Fibroblast of peridontal ligament (primary cell): Measurements from ENCODE around the gene OTOF.
"Not testable (repeated sequence)": the region's sequence is repeated elsewhere in the genome, so short reads cannot be mapped to it uniquely, and the experiment has no call there.

Source experiments
- DNase-seq: peaks from one replicate; pipeline ENCODE4 v3.0.0-alpha.2; 2010; ENCODE audit errors: extremely low read depth

OTOF gene

GRCh38 chr2:26480566-26481423 is 2.9 kb upstream of the OTOF start:
- DNase-seq: no peak

DNA sequence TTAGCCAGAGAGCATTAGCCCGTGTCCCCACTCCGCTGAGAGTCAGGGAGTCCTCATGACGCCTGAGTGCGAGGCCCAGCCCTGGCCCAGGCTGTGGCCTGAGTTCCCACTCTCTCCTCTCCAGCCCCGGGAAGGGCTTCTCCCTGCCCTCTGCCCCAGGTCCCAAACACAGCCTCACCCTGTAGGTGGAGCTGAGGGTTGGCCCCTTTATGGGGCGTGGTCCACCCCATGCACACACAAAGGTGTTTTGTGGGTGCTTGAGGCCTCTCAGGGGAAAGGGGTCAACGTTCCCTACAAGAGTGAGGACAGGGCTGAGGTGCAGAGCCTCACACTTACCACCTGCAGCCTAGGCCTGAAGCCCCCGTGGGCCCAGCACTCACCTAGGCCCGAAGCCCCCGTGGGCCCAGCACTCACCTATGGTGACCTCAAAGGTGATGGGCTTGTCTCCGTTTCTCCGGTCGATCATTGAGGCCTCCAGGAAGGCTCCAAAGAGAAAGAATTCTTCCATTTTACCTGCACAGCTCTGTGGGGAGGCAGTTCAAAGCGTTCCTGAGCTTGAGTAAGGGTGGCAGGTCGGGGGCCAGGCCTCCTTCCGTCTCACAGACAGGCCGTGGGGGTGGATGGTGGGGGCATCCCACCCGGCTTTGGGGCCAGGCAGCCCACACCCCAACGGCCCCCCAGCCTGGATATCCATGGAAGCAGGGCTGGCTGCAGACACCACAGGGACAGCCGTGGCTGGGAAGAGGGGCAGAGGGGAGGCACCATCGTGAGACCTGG is 2.1 kb upstream of the OTOF start:
- no peak for DNase-seq

DNA sequence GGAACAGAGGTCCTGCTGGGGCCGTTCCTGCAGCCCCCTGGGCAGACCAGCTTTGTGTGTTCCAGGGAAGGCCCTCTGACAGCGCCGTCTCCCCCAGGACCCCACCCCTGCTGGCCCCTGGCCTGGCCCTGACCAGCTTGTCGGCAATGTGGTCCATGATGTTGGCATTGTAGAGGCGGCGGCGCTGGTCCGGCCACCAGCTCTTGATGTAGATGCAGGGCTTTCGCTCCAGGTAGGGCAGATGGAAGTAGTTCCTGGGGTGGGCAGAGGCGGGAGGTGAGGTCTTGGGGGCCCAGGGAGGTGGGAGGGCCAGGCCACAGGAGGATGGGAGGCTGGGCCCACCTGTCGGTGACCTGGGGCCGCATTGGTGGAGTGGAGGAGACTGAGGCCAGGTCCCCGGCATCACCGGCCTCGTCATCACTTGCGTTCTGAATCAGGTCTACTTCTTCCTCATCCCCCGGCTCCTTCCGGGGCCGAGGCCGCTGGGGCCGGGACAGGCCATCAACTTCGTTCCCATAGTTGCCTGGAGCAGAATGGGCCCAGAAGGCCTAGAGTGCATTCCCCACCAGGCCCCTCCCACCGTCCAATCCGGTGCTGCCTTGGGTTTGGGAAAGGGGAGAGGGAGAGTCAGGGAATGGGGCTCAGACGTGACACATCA is 1.3 kb upstream of the OTOF start:
- no peak for DNase-seq

- DNase-seq: no peak
Observed at GRCh38 chr2:26478366-26478765, 442 bp upstream of the OTOF start.

DNA sequence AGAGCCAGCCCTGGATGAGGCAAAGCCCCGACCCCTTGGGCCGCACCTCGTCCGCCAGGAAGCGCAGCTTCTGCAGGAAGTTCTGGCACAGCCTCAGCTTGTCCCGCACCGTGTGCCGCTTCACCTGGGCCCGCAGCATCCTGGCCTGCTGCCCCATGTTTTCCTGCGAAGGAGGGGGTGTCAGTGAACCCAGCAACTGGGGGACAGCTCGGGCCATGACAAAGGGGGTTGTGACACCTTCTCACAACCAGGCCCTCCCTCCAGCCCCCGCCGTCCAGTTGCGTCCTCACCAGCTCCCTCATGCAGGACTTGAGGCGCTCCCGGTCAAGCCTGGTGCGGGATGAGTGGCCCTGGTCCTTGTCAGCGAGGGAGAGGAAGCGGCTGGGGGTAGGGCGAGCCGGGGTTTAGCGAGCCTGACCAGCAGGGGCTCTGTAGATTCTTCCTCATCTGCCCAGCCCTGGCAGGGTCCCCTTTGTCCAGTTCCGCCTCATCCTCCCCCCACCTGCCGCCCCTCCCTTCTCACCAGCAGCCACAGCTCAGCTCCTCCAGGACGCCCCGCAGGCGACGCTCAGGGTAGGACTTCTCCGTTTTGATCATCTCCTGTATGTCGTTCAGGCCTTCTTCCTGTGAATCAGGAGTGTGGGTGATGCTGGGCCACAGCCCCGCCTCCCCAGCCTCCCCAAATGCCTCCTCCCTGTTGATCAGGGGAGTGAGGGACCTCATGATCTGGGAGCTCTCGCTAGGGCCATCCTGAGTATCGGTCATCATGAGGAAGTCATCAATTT is 606 bp downstream of the OTOF start:
- DNase-seq: no peak

DNA sequence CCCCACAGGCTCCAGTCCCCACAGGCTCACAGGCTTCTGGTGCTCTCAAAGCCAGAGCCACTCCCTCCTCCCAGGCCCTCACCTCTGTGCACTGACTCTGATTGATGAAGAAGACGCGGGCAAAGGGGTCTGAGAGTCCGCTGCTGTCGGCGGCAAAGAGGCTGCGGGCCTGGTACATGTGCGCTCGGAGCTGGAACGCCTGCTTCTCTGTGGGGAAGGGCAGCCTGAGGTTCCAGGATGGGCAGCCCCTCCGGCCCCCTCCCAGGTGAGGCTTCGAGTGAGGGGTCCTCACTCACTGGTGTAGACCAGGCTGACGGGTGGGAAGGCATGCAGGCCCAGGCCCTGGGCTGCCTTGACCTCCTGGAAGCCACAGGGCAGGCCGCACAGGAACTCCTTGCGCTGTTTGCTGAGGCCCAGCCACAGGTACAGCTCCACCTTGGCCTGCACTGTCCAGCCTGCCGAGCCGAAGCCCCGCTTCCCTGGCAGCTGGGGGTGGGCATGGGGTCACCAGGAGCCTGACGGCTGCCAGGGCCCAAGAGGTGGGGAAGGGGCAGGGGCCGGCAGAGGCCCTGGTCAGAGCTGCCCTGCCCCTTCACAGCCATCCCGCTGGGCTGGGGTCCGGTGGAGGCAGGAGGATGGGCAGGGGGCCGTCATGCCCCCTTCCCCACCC is 2.0 kb downstream of the OTOF start:
- DNase-seq: no peak

DNA sequence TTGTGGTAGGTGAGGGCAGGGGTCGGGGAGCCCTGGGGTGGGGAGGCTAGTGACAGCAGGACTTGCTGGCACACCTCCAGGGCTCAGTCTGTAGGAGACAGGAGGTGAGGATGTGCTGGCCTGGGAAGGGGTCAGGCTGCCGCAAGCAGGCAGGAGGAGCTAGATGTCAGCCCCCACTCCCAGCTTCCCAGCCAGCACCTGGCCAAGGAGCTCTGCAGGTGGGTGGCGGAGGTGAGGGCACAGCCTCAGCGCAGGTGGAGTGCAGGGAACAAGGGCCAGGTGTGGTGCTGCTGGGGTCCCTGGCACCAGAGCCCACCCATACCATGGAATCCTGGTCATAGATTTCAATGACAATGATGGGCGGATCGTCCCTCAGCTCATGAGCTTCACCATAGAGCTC is 2.9 kb downstream of the OTOF start:
- no peak for DNase-seq

GRCh38 chr2:26474261-26474785 is 3.6 kb downstream of the OTOF start:
- no peak for DNase-seq

- DNase-seq: no peak
Observed at GRCh38 chr2:26473796-26474195, 4.1 kb downstream of the OTOF start.

DNA sequence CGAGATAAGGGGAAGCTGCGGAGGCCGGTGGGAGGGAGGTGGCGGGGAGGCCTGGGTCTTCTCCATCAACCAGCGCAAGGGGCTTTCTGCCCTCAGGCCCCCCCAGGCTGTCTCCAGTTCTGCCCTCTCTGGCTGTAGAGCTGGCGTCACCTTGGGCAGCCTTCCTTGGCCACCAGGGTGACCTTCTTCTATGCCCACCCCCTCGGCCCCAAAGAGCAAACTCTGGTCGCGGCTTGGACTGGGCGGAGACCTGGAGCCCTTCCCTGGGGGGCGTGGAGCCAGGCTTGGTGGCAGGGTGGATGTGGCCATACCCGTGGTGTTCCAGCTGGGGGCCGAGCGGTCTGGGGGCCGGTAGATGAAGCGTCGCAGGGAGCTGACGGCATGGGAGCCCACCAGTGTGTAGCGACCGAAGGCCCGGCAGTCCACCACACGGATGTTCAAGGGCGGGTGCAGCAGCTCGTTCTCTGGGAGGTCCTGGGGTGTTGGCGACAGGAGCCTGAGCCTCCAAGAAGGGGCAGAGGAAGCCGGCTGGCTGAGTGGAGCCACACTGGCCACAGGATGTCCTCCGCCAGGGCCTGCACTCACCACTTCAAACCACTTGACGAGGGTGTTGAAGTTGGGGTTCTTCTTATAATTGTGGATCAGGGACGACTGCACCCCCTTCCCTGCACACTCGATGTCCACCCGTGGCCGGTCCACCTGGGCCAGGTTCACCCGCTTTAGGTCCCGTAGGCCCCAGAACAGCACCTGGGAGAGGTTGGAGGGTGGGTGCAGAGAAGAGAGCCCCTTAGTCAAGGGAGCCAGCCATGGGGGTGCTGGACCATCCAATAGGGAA is 4.9 kb downstream of the OTOF start:
- no peak for DNase-seq

- no peak for DNase-seq
Observed at GRCh38 chr2:26471766-26472706, 5.9 kb downstream of the OTOF start.

GRCh38 chr2:26471289-26471688 is 6.6 kb downstream of the OTOF start:
- DNase-seq: no peak

DNA sequence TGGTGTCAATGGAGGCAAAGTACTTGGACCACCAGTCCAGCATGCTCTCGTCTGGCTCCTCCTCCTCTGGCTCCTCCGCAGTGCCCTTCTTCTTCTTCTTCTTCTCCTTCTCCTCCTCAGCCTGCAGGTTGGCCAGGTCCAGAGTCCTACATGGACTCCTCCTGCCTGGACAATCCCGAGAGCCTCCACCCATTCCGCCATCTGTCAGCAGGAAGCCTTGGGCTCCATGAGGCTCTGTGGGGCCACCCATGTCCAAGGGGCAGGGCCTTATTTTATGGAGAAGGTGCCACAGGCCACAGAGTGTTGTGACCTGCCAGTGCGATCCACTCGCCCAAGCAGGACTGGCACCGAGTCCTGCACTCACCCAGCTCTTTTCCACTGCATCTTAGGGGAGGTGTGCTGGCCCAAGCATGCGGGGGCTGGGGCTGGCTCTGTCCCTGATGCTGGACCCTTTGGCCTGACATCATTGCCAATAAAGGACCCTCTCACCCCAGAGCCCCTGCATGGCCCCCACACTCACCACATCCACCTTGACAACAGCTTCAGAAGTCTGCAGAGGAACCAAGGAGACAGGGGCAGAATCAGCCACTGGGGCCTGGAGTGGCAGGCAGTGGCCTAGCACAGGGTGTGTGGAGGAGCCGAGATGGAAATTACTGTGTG is 7.2 kb downstream of the OTOF start:
- no peak for DNase-seq

GRCh38 chr2:26469955-26470354 is 8.0 kb downstream of the OTOF start:
- no peak for DNase-seq

- DNase-seq: peak; percentile 47
Observed at GRCh38 chr2:26469092-26469710, 8.7 kb downstream of the OTOF start.

DNA sequence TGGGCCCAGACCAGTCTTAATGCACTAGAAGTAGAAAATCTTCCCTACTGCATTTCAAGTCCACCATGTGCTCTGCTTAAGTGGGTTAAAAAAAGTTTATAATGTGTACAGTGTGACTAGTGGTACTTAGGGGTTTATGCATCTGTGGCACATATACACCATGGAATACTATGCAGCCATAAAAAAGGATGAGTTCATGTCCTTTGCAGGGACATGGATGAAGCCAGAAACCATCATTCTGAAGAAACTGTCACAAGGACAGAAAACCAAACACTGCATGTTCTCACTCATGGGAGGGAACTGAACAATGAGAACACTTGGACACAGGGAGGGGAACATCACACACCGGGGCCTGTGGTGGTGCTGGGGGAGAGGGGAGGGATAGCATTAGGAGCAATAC is 9.4 kb downstream of the OTOF start:
- DNase-seq: not testable (repeated sequence)

DNA sequence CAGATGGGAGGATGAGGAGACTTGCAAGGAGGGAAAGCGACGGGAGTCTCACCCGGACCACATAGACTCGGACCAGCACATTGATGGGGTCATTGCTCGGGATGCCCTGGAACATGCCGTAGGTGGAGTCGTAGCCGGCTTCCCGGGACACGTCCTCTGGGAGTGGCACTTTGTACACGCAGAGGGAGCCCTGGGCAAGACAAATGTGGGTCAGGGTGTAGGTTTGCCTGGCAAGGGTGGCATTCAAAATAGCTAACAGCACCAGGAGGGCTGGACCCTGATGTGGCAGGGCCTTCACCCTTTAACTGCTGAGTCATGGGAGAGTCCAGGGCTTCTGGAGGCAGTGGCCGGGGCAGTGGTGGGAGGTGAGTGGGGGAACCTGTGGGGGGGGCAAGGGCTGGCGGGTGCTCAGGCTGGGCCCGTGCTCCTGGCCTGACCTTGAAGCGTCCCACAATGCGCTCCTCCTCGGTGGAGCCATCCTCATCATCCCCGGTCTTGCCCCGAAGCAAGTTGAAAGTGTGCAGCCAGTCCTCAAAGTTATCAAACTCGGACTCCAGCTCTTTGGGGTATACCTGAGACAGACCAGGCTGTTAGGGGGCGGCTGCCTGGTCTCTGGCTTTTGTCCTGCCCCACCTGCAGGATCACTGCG is 11.1 kb downstream of the OTOF start:
- DNase-seq: no peak
